GM21723 (cell line): ENCODE measurements around the gene IL9.
"Not testable (repeated sequence)": the region's sequence is repeated elsewhere in the genome, so short reads cannot be mapped to it uniquely, and the experiment has no call there.

ENCODE experiments used
- ATAC-seq: cut with Tn5 transposase; IDR thresholded peaks from one replicate; pipeline ENCODE4 v1.9.1; 2021; ENCODE audit warnings: mild to moderate bottlenecking, moderate library complexity; ENCODE audit not compliant: unreplicated experiment

IL9 gene

GRCh38 chr5:135869935-135870334, 25.7 kb downstream of the IL9 start:
- no peak for ATAC-seq

- no peak for ATAC-seq
Measured at GRCh38 chr5:135869276-135869675, 26.4 kb downstream of the IL9 start.

- ATAC-seq = no peak
Measured at GRCh38 chr5:135868681-135869080, 27.0 kb downstream of the IL9 start.

- ATAC-seq = no peak
Measured at GRCh38 chr5:135867599-135867998, 28.0 kb downstream of the IL9 start.

GRCh38 chr5:135866016-135866415, 29.6 kb downstream of the IL9 start:
- no peak for ATAC-seq

- ATAC-seq = no peak
Measured at GRCh38 chr5:135864503-135865435, 30.9 kb downstream of the IL9 start.

GRCh38 chr5:135862744-135863143, 32.9 kb downstream of the IL9 start:
- no peak for ATAC-seq

- ATAC-seq = no peak
Measured at GRCh38 chr5:135862086-135862485, 33.6 kb downstream of the IL9 start.

GRCh38 chr5:135861641-135862040, 34.0 kb downstream of the IL9 start:
- ATAC-seq = no peak

- ATAC-seq = no peak
Measured at GRCh38 chr5:135859641-135860040, 36.0 kb downstream of the IL9 start.

- ATAC-seq = not testable (repeated sequence)
Measured at GRCh38 chr5:135859186-135859585, 36.5 kb downstream of the IL9 start.

GRCh38 chr5:135857630-135858311, 37.9 kb downstream of the IL9 start:
- no peak for ATAC-seq

GRCh38 chr5:135851915-135852845, 43.5 kb downstream of the IL9 start:
- ATAC-seq = no peak

- no peak for ATAC-seq
Measured at GRCh38 chr5:135851186-135851914, 44.3 kb downstream of the IL9 start.

GRCh38 chr5:135850671-135851070, 45.0 kb downstream of the IL9 start:
- no peak for ATAC-seq

- ATAC-seq = no peak
Measured at GRCh38 chr5:135850231-135850630, 45.4 kb downstream of the IL9 start.

- no peak for ATAC-seq
Measured at GRCh38 chr5:135847976-135848375, 47.7 kb downstream of the IL9 start.

GRCh38 chr5:135846311-135846710, 49.3 kb downstream of the IL9 start:
- no peak for ATAC-seq

GRCh38 chr5:135843571-135844337, 51.9 kb downstream of the IL9 start:
- ATAC-seq = no peak

- no peak for ATAC-seq
Measured at GRCh38 chr5:135842737-135843136, 52.9 kb downstream of the IL9 start.
